Activated naive CD8-positive, alpha-beta T cell treated with anti-CD3 and anti-CD28 coated beads for 36 hours (primary cell): ENCODE measurements around the gene ZNF646. TPM values are rescaled to one million over a fixed set of nuclear protein-coding genes. Genes with fewer than 3 reads are reported as not detected.

ENCODE experiments used
- DNase-seq: peaks from one replicate; pipeline ENCODE4 v3.0.0; 2021
- H3K27ac Mint-ChIP-seq: one replicate; pipeline ENCODE4 v1.8.0; 2022; ENCODE audit warnings: mild to moderate bottlenecking, moderate library complexity, mixed read lengths
- H3K27me3 Mint-ChIP-seq: one replicate; pipeline ENCODE4 v1.8.0; 2022; ENCODE audit warnings: mild to moderate bottlenecking, mixed read lengths
- H3K36me3 Mint-ChIP-seq: one replicate; pipeline ENCODE4 v1.8.0; 2021; ENCODE audit warnings: mild to moderate bottlenecking, mixed read lengths
- H3K4me1 Mint-ChIP-seq: one replicate; pipeline ENCODE4 v1.8.0; 2021; ENCODE audit warnings: mixed read lengths
- H3K4me3 Mint-ChIP-seq: one replicate; pipeline ENCODE4 v1.8.0; 2022; ENCODE audit warnings: mild to moderate bottlenecking, moderate library complexity, mixed read lengths
- H3K9me3 Mint-ChIP-seq: one replicate; pipeline ENCODE4 v1.8.0; 2022; ENCODE audit warnings: mixed read lengths
- total RNA-seq, 2 experiments: library from RNA; stranded (reverse); gene quantifications; one replicate each; pipeline ENCODE4 v1.2.3, GENCODE V29; 2021

The ZNF646 gene
- total RNA-seq, 2 experiments from 2014 or later = 20.0 to 21.8 TPM

GRCh38 chr16:31050280-31051030 lies 23.8 kb upstream of the ZNF646 start:
- Mint-ChIP-seq H3K4me3 (no peak overlapping the region), H3K36me3 (no peaks in the 10 kb centered on the region), H3K27me3 (no peaks in the 10 kb centered on the region), H3K27ac (no peak overlapping the region), H3K4me1 (peaks cover 3% of the 10 kb centered on the region), H3K9me3 (no peaks in the 10 kb centered on the region)
- no peak for DNase-seq

GRCh38 chr16:31052114-31052513 lies 22.1 kb upstream of the ZNF646 start:
- no peak overlapping the region for H3K4me3 Mint-ChIP-seq
- DNase-seq = no peak
- peaks cover 4% of the 10 kb centered on the region for H3K36me3 Mint-ChIP-seq
- H3K4me1 Mint-ChIP-seq = peaks cover 3% of the 10 kb centered on the region
- H3K27me3 Mint-ChIP-seq = no peaks in the 10 kb centered on the region
- H3K9me3 Mint-ChIP-seq = no peaks in the 10 kb centered on the region
- no peak overlapping the region for H3K27ac Mint-ChIP-seq

- H3K4me3 Mint-ChIP-seq = no peak overlapping the region
- no peaks in the 10 kb centered on the region for H3K9me3 Mint-ChIP-seq
- H3K27ac Mint-ChIP-seq = no peak overlapping the region
- peaks cover 6% of the 10 kb centered on the region for H3K36me3 Mint-ChIP-seq
- H3K27me3 Mint-ChIP-seq = no peaks in the 10 kb centered on the region
- peaks cover 3% of the 10 kb centered on the region for H3K4me1 Mint-ChIP-seq
- DNase-seq = no peak
Observed at GRCh38 chr16:31055613-31056012, 18.6 kb upstream of the ZNF646 start.

GRCh38 chr16:31061126-31061812 lies 13.0 kb upstream of the ZNF646 start:
- no peak overlapping the region for H3K4me3 Mint-ChIP-seq

GRCh38 chr16:31061813-31062440 lies 12.3 kb upstream of the ZNF646 start:
- no peak for DNase-seq
- H3K4me1 Mint-ChIP-seq = peaks cover 28% of the 10 kb centered on the region
- no peaks in the 10 kb centered on the region for H3K27me3 Mint-ChIP-seq
- H3K36me3 Mint-ChIP-seq = peaks cover 16% of the 10 kb centered on the region
- no peaks in the 10 kb centered on the region for H3K9me3 Mint-ChIP-seq
- no peak overlapping the region for H3K4me3 Mint-ChIP-seq
- H3K27ac Mint-ChIP-seq = no peak overlapping the region

More at GRCh38 chr16:31061126-31061812, 13.0 kb upstream of the ZNF646 start:
- H3K4me1 Mint-ChIP-seq = peaks cover 27% of the 10 kb centered on the region
- peaks cover 18% of the 10 kb centered on the region for H3K36me3 Mint-ChIP-seq
- H3K27me3 Mint-ChIP-seq = no peaks in the 10 kb centered on the region
- H3K27ac Mint-ChIP-seq = no peak overlapping the region
- H3K9me3 Mint-ChIP-seq = no peaks in the 10 kb centered on the region
- no peak for DNase-seq

- H3K27ac Mint-ChIP-seq = no peak overlapping the region
- no peak for DNase-seq
- H3K4me1 Mint-ChIP-seq = peaks cover 28% of the 10 kb centered on the region
- no peak overlapping the region for H3K4me3 Mint-ChIP-seq
- H3K9me3 Mint-ChIP-seq = no peaks in the 10 kb centered on the region
- H3K36me3 Mint-ChIP-seq = peaks cover 16% of the 10 kb centered on the region
- no peaks in the 10 kb centered on the region for H3K27me3 Mint-ChIP-seq
Observed at GRCh38 chr16:31063495-31063842, 10.8 kb upstream of the ZNF646 start.

- H3K9me3 Mint-ChIP-seq = no peaks in the 10 kb centered on the region
- no peak for DNase-seq
- H3K36me3 Mint-ChIP-seq = peaks cover 16% of the 10 kb centered on the region
Observed at GRCh38 chr16:31063843-31064611, 10.2 kb upstream of the ZNF646 start.

GRCh38 chr16:31064882-31065461 lies 9.2 kb upstream of the ZNF646 start:
- no peaks in the 10 kb centered on the region for H3K27me3 Mint-ChIP-seq
- DNase-seq = no peak
- H3K4me1 Mint-ChIP-seq = peaks cover 34% of the 10 kb centered on the region
- peak overlapping the region; percentile 3 for H3K27ac Mint-ChIP-seq
- peaks cover 16% of the 10 kb centered on the region for H3K36me3 Mint-ChIP-seq
- H3K4me3 Mint-ChIP-seq = peak overlapping the region; percentile 7
- H3K9me3 Mint-ChIP-seq = no peaks in the 10 kb centered on the region

More at GRCh38 chr16:31063843-31064611, 10.2 kb upstream of the ZNF646 start:
- Mint-ChIP-seq H3K4me3 (no peak overlapping the region), H3K4me1 (peaks cover 31% of the 10 kb centered on the region), H3K27me3 (no peaks in the 10 kb centered on the region), H3K27ac (peak overlapping the region; percentile 3)

- DNase-seq = no peak
- H3K36me3 Mint-ChIP-seq = peaks cover 17% of the 10 kb centered on the region
- H3K27me3 Mint-ChIP-seq = no peaks in the 10 kb centered on the region
- no peak overlapping the region for H3K4me3 Mint-ChIP-seq
- no peak overlapping the region for H3K27ac Mint-ChIP-seq
- H3K9me3 Mint-ChIP-seq = no peaks in the 10 kb centered on the region
- peaks cover 43% of the 10 kb centered on the region for H3K4me1 Mint-ChIP-seq
Observed at GRCh38 chr16:31067342-31067741, 6.9 kb upstream of the ZNF646 start.

GRCh38 chr16:31071861-31072260 lies 2.4 kb upstream of the ZNF646 start:
- peak overlapping the region; percentile 98 for H3K4me3 Mint-ChIP-seq
- no peaks in the 10 kb centered on the region for H3K27me3 Mint-ChIP-seq
- H3K36me3 Mint-ChIP-seq = peaks cover 14% of the 10 kb centered on the region
- peak overlapping the region; percentile 96 for H3K27ac Mint-ChIP-seq
- no peak for DNase-seq
- no peaks in the 10 kb centered on the region for H3K9me3 Mint-ChIP-seq
- peaks cover 30% of the 10 kb centered on the region for H3K4me1 Mint-ChIP-seq

- peak overlapping the region; percentile 98 for H3K4me3 Mint-ChIP-seq
- peak overlapping the region; percentile 96 for H3K27ac Mint-ChIP-seq
- no peaks in the 10 kb centered on the region for H3K9me3 Mint-ChIP-seq
- peaks cover 30% of the 10 kb centered on the region for H3K4me1 Mint-ChIP-seq
- H3K36me3 Mint-ChIP-seq = peaks cover 15% of the 10 kb centered on the region
- DNase-seq = no peak
- H3K27me3 Mint-ChIP-seq = no peaks in the 10 kb centered on the region
Observed at GRCh38 chr16:31072540-31073141, 1.6 kb upstream of the ZNF646 start.

- peak overlapping the region; percentile 96 for H3K27ac Mint-ChIP-seq
- peak; percentile 90 for DNase-seq
- no peaks in the 10 kb centered on the region for H3K9me3 Mint-ChIP-seq
- H3K36me3 Mint-ChIP-seq = peaks cover 21% of the 10 kb centered on the region
- H3K4me1 Mint-ChIP-seq = peaks cover 34% of the 10 kb centered on the region
- peak overlapping the region; percentile 98 for H3K4me3 Mint-ChIP-seq
- H3K27me3 Mint-ChIP-seq = no peaks in the 10 kb centered on the region
Observed at GRCh38 chr16:31073142-31073969, 866 bp upstream of the ZNF646 start.

- no peaks in the 10 kb centered on the region for H3K9me3 Mint-ChIP-seq
- H3K27ac Mint-ChIP-seq = peak overlapping the region; percentile 95
- H3K36me3 Mint-ChIP-seq = peaks cover 24% of the 10 kb centered on the region
- DNase-seq = no peak
- H3K27me3 Mint-ChIP-seq = no peaks in the 10 kb centered on the region
- H3K4me3 Mint-ChIP-seq = peak overlapping the region; percentile 93
- peaks cover 30% of the 10 kb centered on the region for H3K4me1 Mint-ChIP-seq
Observed at GRCh38 chr16:31074814-31075183, 577 bp downstream of the ZNF646 start.
